Vagina (tissue), 2 donors: ENCODE results near the gene RPTOR. TPM values are rescaled to one million over a fixed set of nuclear protein-coding genes. Genes with fewer than 3 reads are reported as not detected.

Experiments
- DNase-seq, 2 donors: peaks; one replicate each; pipeline ENCODE4 v3.0.0-alpha.2; 2017; ENCODE audit errors: extremely low spot score in 2 of 2
- H3K27ac ChIP-seq: fragments of 200-600 bp; sonication (generic); one replicate; pipeline ENCODE4 v1.5.1; 2019
- H3K27me3 ChIP-seq: fragments of 200-600 bp; sonication (generic); one replicate; pipeline ENCODE4 v1.5.1; 2019
- H3K36me3 ChIP-seq, 2 donors: fragments of 200-600 bp; sonication (generic); one replicate each; pipeline ENCODE4 v1.5.1; 2017 to 2019
- H3K4me1 ChIP-seq: fragments of 200-600 bp; sonication (generic); one replicate; pipeline ENCODE4 v1.5.1; 2019
- H3K4me3 ChIP-seq, 2 donors: fragments of 200-600 bp; sonication (generic); 1 replicate in 1 of 2; 2 replicates in 1 of 2; pipeline ENCODE4 v1.5.1; 2016 to 2019
- H3K9me3 ChIP-seq: fragments of 200-600 bp; sonication (generic); one replicate; pipeline ENCODE4 v1.5.1; 2019
- POLR2A ChIP-seq, 2 donors: fragments of 450-650 bp; IDR thresholded peaks; one replicate each; pipeline ENCODE4 v1.6.1; 2017; ENCODE audit warnings: antibody characterized with exemption in 2 of 2, mild to moderate bottlenecking in 2 of 2, moderate library complexity in 2 of 2
- POLR2AphosphoS5 ChIP-seq, 2 donors: sonication (generic); formaldehyde crosslinking; IDR thresholded peaks; one replicate each; pipeline ENCODE4 v1.9.0; 2017; ENCODE audit warnings: antibody characterized with exemption in 2 of 2, mild to moderate bottlenecking in 2 of 2, low read depth in 1 of 2; ENCODE audit not compliant: insufficient read depth in 1 of 2
- intact Hi-C: fragments of 100-400 bp; cut with DNase I; formaldehyde crosslinking; loops from one replicate; pipeline ENCODE4 v1.15.1; 2023
- total RNA-seq: library from RNA; depleted of rRNA; stranded (reverse); fragments of >200 nt; gene quantifications from one replicate; pipeline ENCODE4 v1.2.3, GENCODE V29; 2016
- TF ChIP-seq, protein P1 (sequence below), 3 experiments: fragments of 450-650 bp in 2 of 3; fragments of 200-600 bp in 1 of 3; sonication (generic) in 1 of 3; IDR thresholded peaks; one replicate each; pipeline ENCODE4 v1.5.1; 2017 to 2019; ENCODE audit warnings: antibody characterized with exemption in 3 of 3, mild to moderate bottlenecking in 2 of 3, moderate library complexity in 2 of 3

The RPTOR gene
- total RNA-seq, 1 donor from 2014 or later: 38.3 TPM

GRCh38 chr17:80917716-80918560 is 373.3 kb downstream of the RPTOR start:
- Histone ChIP-seq H3K4me3 (no peak overlapping the region), H3K27ac (no peak overlapping the region), H3K36me3 (no peaks in the 10 kb centered on the region), H3K27me3 (no peaks in the 10 kb centered on the region), H3K4me1 (peaks cover 32% of the 10 kb centered on the region), H3K9me3 (no peaks in the 10 kb centered on the region)
- DNase-seq: no peak
- TF ChIP-seq, protein P1, sequence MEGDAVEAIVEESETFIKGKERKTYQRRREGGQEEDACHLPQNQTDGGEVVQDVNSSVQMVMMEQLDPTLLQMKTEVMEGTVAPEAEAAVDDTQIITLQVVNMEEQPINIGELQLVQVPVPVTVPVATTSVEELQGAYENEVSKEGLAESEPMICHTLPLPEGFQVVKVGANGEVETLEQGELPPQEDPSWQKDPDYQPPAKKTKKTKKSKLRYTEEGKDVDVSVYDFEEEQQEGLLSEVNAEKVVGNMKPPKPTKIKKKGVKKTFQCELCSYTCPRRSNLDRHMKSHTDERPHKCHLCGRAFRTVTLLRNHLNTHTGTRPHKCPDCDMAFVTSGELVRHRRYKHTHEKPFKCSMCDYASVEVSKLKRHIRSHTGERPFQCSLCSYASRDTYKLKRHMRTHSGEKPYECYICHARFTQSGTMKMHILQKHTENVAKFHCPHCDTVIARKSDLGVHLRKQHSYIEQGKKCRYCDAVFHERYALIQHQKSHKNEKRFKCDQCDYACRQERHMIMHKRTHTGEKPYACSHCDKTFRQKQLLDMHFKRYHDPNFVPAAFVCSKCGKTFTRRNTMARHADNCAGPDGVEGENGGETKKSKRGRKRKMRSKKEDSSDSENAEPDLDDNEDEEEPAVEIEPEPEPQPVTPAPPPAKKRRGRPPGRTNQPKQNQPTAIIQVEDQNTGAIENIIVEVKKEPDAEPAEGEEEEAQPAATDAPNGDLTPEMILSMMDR (IDR thresholded peaks at IDR 0.05): no peak
- no peak for TF ChIP-seq POLR2A (IDR thresholded peaks at IDR 0.05)
- TF ChIP-seq POLR2AphosphoS5 (IDR thresholded peaks at IDR 0.05; ENCODE audit: insufficient read depth in 1 of 2, low read depth in 1 of 2): no peak
- intact Hi-C loops: no loop called here

DNA sequence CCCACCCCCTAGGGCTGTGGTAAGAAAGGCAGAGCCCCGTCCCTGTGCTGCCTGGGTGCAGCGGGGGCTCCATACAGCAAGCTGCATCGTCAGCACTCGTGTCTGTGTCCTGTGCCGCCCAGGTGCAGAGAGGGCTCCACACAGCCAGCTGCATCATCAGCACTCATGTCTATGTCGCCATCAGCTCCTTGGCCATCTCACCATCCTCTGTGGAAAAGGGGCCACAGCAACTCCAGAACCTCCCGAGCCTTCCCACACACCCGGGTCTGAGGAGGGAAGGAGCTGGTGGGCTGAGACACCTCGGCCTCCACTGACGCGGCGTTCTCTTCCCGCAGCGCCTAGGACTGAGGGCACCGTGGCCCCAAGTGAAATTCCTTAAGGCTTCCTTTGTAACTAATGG is 374.1 kb downstream of the RPTOR start:
- no peaks in the 10 kb centered on the region for H3K9me3 ChIP-seq
- peaks cover 0 to 7% of the 10 kb centered on the region in 2 donors for H3K36me3 ChIP-seq
- no peak overlapping the region for H3K4me3 ChIP-seq
- peaks cover 32% of the 10 kb centered on the region for H3K4me1 ChIP-seq
- no peaks in the 10 kb centered on the region for H3K27me3 ChIP-seq
- no peak for DNase-seq
- peak overlapping the region; percentile 66 for H3K27ac ChIP-seq
- intact Hi-C loops: no loop called here
- TF ChIP-seq, protein P1 (IDR thresholded peaks at IDR 0.05): no peak
- TF ChIP-seq POLR2AphosphoS5 (IDR thresholded peaks at IDR 0.05; ENCODE audit: insufficient read depth in 1 of 2, low read depth in 1 of 2): no peak
- TF ChIP-seq POLR2A (IDR thresholded peaks at IDR 0.05): no peak

DNA sequence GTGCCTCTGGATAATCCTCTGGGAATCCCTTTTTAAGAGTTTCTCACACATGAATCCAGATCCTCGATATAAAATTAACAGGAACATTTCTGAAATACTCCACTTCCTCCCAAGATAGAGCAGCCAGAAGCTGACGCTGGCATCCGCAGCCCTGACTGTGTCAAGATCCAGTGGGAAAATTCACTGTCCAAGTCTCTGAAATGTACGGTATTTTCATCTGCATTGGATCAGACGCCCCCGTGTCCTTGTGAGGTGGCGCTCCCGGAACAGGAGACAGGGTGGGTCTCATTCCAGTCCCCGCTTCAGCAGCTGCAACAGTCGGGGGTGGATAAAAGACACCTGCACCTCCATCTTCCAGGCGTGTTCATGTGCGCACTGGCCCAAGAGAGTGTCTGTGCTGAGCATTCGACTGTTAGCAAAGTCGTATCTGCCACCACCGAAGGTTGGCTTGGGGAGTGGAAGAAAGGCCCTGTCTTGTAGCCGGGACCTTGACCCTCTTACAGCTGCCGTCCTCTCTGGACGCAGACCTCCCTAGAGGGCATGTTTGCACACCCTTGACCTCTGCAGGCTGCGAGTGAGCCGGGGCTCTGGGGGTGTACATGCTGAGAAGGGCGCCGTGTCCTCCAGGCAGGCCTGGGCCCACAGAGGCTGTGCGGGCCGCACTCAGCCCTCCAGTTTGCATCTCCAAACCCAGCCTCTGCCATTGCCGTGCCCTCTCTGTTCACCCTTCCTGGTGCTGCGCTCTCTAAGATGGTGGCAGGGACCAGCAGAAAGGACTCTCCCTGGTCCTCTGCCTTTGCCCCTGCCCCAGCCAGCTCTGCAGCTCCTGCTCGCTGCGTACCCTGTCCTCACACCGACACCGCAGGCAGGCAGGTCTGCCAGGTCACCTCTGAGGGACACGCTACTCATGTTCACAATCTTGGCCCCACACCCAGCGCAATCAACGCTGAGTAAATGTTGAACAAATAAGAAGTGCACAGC is 375.0 kb downstream of the RPTOR start:
- Histone ChIP-seq H3K9me3 (no peaks in the 10 kb centered on the region), H3K27ac (peak overlapping the region; percentile 66), H3K36me3 (peaks cover 0 to 16% of the 10 kb centered on the region in 2 donors), H3K27me3 (no peaks in the 10 kb centered on the region), H3K4me1 (peaks cover 32% of the 10 kb centered on the region), H3K4me3 (no peak overlapping the region)
- DNase-seq: no peak
- intact Hi-C loops: no loop called here
- TF ChIP-seq POLR2A (IDR thresholded peaks at IDR 0.05): no peak
- TF ChIP-seq POLR2AphosphoS5 (IDR thresholded peaks at IDR 0.05; ENCODE audit: insufficient read depth in 1 of 2, low read depth in 1 of 2): no peak

GRCh38 chr17:80920441-80920840 is 375.8 kb downstream of the RPTOR start:
- intact Hi-C loops: no loop called here
- TF ChIP-seq, protein P1 (IDR thresholded peaks at IDR 0.05): no peak
- TF ChIP-seq POLR2AphosphoS5 (IDR thresholded peaks at IDR 0.05; ENCODE audit: insufficient read depth in 1 of 2, low read depth in 1 of 2) (no peak), POLR2A (IDR thresholded peaks at IDR 0.05) (no peak)
- Histone ChIP-seq H3K9me3 (no peaks in the 10 kb centered on the region), H3K36me3 (peaks cover 0 to 24% of the 10 kb centered on the region in 2 donors), H3K4me3 (no peak overlapping the region), H3K4me1 (peaks cover 32% of the 10 kb centered on the region), H3K27me3 (no peaks in the 10 kb centered on the region), H3K27ac (peak overlapping the region; percentile 66)
- DNase-seq: no peak

- Histone ChIP-seq H3K9me3 (no peaks in the 10 kb centered on the region), H3K4me1 (peaks cover 32% of the 10 kb centered on the region), H3K36me3 (peaks cover 0 to 31% of the 10 kb centered on the region in 2 donors), H3K27ac (peak overlapping the region; percentile 66), H3K4me3 (no peak overlapping the region), H3K27me3 (no peaks in the 10 kb centered on the region)
- TF ChIP-seq POLR2A (IDR thresholded peaks at IDR 0.05) (no peak), POLR2AphosphoS5 (IDR thresholded peaks at IDR 0.05; ENCODE audit: insufficient read depth in 1 of 2, low read depth in 1 of 2) (no peak)
- TF ChIP-seq, protein P1 (IDR thresholded peaks at IDR 0.05): no peak
- intact Hi-C loops: no loop called here
- DNase-seq: no peak
These were observed 376.5 kb downstream of the RPTOR start for GRCh38 chr17:80921159-80921558.
